GM19452 (cell line): Measurements from ENCODE around the gene GTF3C4.

ENCODE experiments used
- ATAC-seq: cut with Tn5 transposase; IDR thresholded peaks from one replicate; pipeline ENCODE4 v1.9.1; 2021; ENCODE audit not compliant: unreplicated experiment

GTF3C4 gene

GRCh38 chr9:132670457-132671391 is at the start of gene GTF3C4:
TSS of gene GTF3C4 (plus strand) at chr9:132670464. CDS start at chr9:132670599, 135 bp downstream.
- ATAC-seq = peak; percentile 28

GRCh38 chr9:132622159-132622558 is 48.1 kb upstream of the GTF3C4 start:
- ATAC-seq = no peak

- no peak for ATAC-seq
Measured at GRCh38 chr9:132626285-132626684, 44.0 kb upstream of the GTF3C4 start.

GRCh38 chr9:132627106-132627505 is 43.2 kb upstream of the GTF3C4 start:
- ATAC-seq = no peak

GRCh38 chr9:132627594-132627993 is 42.7 kb upstream of the GTF3C4 start:
- no peak for ATAC-seq

GRCh38 chr9:132628746-132629145 is 41.5 kb upstream of the GTF3C4 start:
- no peak for ATAC-seq

- ATAC-seq = no peak
Measured at GRCh38 chr9:132630116-132630515, 40.1 kb upstream of the GTF3C4 start.

- no peak for ATAC-seq
Measured at GRCh38 chr9:132630811-132631210, 39.5 kb upstream of the GTF3C4 start.

- no peak for ATAC-seq
Measured at GRCh38 chr9:132631280-132631679, 39.0 kb upstream of the GTF3C4 start.

- no peak for ATAC-seq
Measured at GRCh38 chr9:132631685-132632084, 38.6 kb upstream of the GTF3C4 start.

GRCh38 chr9:132632413-132633129 is 37.7 kb upstream of the GTF3C4 start:
- no peak for ATAC-seq

GRCh38 chr9:132634327-132634726 is 35.9 kb upstream of the GTF3C4 start:
- no peak for ATAC-seq

- ATAC-seq = no peak
Measured at GRCh38 chr9:132637351-132637750, 32.9 kb upstream of the GTF3C4 start.

GRCh38 chr9:132637801-132638200 is 32.5 kb upstream of the GTF3C4 start:
- ATAC-seq = no peak

GRCh38 chr9:132638240-132638639 is 32.0 kb upstream of the GTF3C4 start:
- no peak for ATAC-seq

GRCh38 chr9:132639322-132639721 is 30.9 kb upstream of the GTF3C4 start:
- ATAC-seq = no peak

GRCh38 chr9:132641216-132641615 is 29.0 kb upstream of the GTF3C4 start:
- no peak for ATAC-seq

GRCh38 chr9:132644251-132644650 is 26.0 kb upstream of the GTF3C4 start:
- ATAC-seq = no peak

- ATAC-seq = no peak
Measured at GRCh38 chr9:132645306-132645705, 25.0 kb upstream of the GTF3C4 start.

- no peak for ATAC-seq
Measured at GRCh38 chr9:132645711-132646110, 24.6 kb upstream of the GTF3C4 start.

- ATAC-seq = no peak
Measured at GRCh38 chr9:132646726-132647125, 23.5 kb upstream of the GTF3C4 start.

- no peak for ATAC-seq
Measured at GRCh38 chr9:132647355-132647754, 22.9 kb upstream of the GTF3C4 start.
